GM12878 (cell line): ENCODE data around the gene DYNC2H1. TPM values are rescaled to one million over a fixed set of nuclear protein-coding genes. Genes with fewer than 3 reads are reported as not detected.

Experiments used
- ATAC-seq: fragments of 200-7000 bp; cut with Tn5 transposase; 3 replicates; pipeline ENCODE4 v1.9.1; 2020; ENCODE audit warnings: mild to moderate bottlenecking, moderate library complexity
- BruUV-seq: library from RNA; stranded (reverse); fragments of 400-500 nt; replicated peaks from 2 replicates; lab custom pipeline; 2021; lab: Mats Ljungman, UMichigan
- CTCF ChIA-PET: fragments of 300-600 bp; sonication (Branson Sonifier 250); formaldehyde crosslinking; extraction: SDS; loops from one replicate; lab custom pipeline; 2021; ENCODE audit warnings: inconsistent platforms; lab: Yijun Ruan, JAX
- POLR2A ChIA-PET: fragments of 350-600 bp; formaldehyde crosslinking; extraction: SDS; loops from one replicate; lab custom pipeline; 2021; ENCODE audit warnings: inconsistent platforms; lab: Charles Lee
- RAD21 ChIA-PET: fragments of 300-600 bp; sonication (Branson Sonifier 250); formaldehyde crosslinking; loops from one replicate; lab custom pipeline; 2023; ENCODE audit warnings: antibody characterized with exemption; ENCODE audit not compliant: unreplicated experiment; lab: Charles Lee
- SMC1A ChIA-PET: fragments of 300-600 bp; sonication (Branson Sonifier 250); formaldehyde crosslinking; loops from one replicate; lab custom pipeline; 2023; ENCODE audit not compliant: unreplicated experiment, uncharacterized antibody; lab: Charles Lee
- DNase-seq: peaks from one replicate; pipeline ENCODE4 v3.0.0-alpha.2; 2011; ENCODE audit warnings: low read depth, low spot score
- FAIRE-seq: peaks from 3 replicates; lab custom pipeline; 2011; peaks lifted over from hg19 to GRCh38; lab: Jason Lieb, UNC
- H2AFZ ChIP-seq: 2 replicates; pipeline ENCODE4 v1.6.0; 2011; ENCODE audit warnings: low read depth, low read length, control low read depth; ENCODE audit not compliant: control insufficient read depth
- H3K27ac ChIP-seq: 2 replicates; pipeline ENCODE4 v1.5.1; 2011; ENCODE audit warnings: control low read depth; ENCODE audit not compliant: control insufficient read depth, insufficient read depth
- H3K27me3 ChIP-seq, 2 experiments: replicated peaks in 1 of 2; 2 replicates each; pipeline versions ENCODE4 v1.6.0 to v1.6.1; 2011; ENCODE audit warnings: low read length in 1 of 2; ENCODE audit not compliant: control insufficient read depth in 2 of 2, insufficient read depth in 2 of 2
- H3K36me3 ChIP-seq, 2 experiments: 2 replicates each; pipeline ENCODE4 v1.5.1; 2011; ENCODE audit warnings: low read length in 1 of 2; ENCODE audit not compliant: control insufficient read depth in 2 of 2, insufficient read depth in 2 of 2
- H3K4me1 ChIP-seq: 2 replicates; pipeline ENCODE4 v1.6.1; 2011; ENCODE audit warnings: mild to moderate bottlenecking, low read length, moderate library complexity, mixed read lengths; ENCODE audit not compliant: control insufficient read depth, insufficient read depth
- H3K4me2 ChIP-seq: 2 replicates; pipeline ENCODE4 v1.6.0; 2011; ENCODE audit warnings: control low read depth; ENCODE audit not compliant: control insufficient read depth, insufficient read depth
- H3K4me3 ChIP-seq: fragments of 200-600 bp; sonication (generic); 2 replicates; pipeline ENCODE4 v1.5.1; 2016
- H3K79me2 ChIP-seq: 2 replicates; pipeline ENCODE4 v1.6.0; 2011; ENCODE audit warnings: low read length; ENCODE audit not compliant: control insufficient read depth, insufficient read depth
- H3K9ac ChIP-seq: 2 replicates; pipeline ENCODE4 v1.8.0; 2011; ENCODE audit warnings: low read length, control low read depth, mixed read lengths; ENCODE audit not compliant: control insufficient read depth, insufficient read depth
- H3K9me3 ChIP-seq: replicated peaks from 3 replicates; pipeline ENCODE4 v1.5.1; 2011; ENCODE audit warnings: mild to moderate bottlenecking, low read length; ENCODE audit not compliant: control insufficient read depth, insufficient read depth
- H4K20me1 ChIP-seq: 2 replicates; pipeline ENCODE4 v1.6.0; 2011; ENCODE audit not compliant: control insufficient read depth, insufficient read depth
- BCL11A ChIP-seq: IDR thresholded peaks from 2 replicates; pipeline ENCODE4 v1.6.1; 2011; ENCODE audit warnings: low read depth, low read length
- CBX3 ChIP-seq: fragments of 200-600 bp; sonication (generic); IDR thresholded peaks from 2 replicates; pipeline ENCODE4 v1.6.1; 2016; ENCODE audit warnings: low read depth, borderline replicate concordance
- CHD2 ChIP-seq: IDR thresholded peaks from 2 replicates; pipeline ENCODE4 v1.6.1; 2011; ENCODE audit warnings: low read depth, low read length, improper control_type of control experiment, borderline replicate concordance
- CREM ChIP-seq: IDR thresholded peaks from 2 replicates; pipeline ENCODE4 v1.6.1; 2014; ENCODE audit warnings: antibody characterized with exemption, low read depth
- ESRRA ChIP-seq: IDR thresholded peaks from 2 replicates; pipeline ENCODE4 v1.6.1; 2012; ENCODE audit warnings: mild to moderate bottlenecking, low read length, improper control_type of control experiment
- LARP7 ChIP-seq: fragments of 450-650 bp; IDR thresholded peaks from 2 replicates; pipeline ENCODE4 v1.6.1; 2017; ENCODE audit warnings: mild to moderate bottlenecking
- POLR2AphosphoS2 ChIP-seq: IDR thresholded peaks from 2 replicates; pipeline ENCODE4 v1.6.1; 2011; ENCODE audit warnings: low read depth, mild to moderate bottlenecking, low read length, improper control_type of control experiment, moderate library complexity
- TARDBP ChIP-seq: IDR thresholded peaks from 2 replicates; pipeline ENCODE4 v1.6.1; 2016; ENCODE audit warnings: borderline replicate concordance
- WGBS: methylation state at CpG from one replicate; pipeline ENCODE4 v1.1.6; 2016; ENCODE audit warnings: low lambda C conversion rate; ENCODE audit not compliant: insufficient replicate concordance, insufficient coverage; ENCODE audit errors: missing lambda C conversion rate; 5-methylcytosine and 5-hydroxymethylcytosine counted together
- in situ Hi-C: fragments of 300-500 bp; cut with MboI; formaldehyde crosslinking; loops from 9 replicates; pipeline ENCODE4 v1.14.3; 2018; ENCODE audit warnings: mixed read lengths
- intact Hi-C: fragments of 100-400 bp; cut with micrococcal nuclease; formaldehyde crosslinking; loops from one replicate; pipeline ENCODE4 v1.14.2; 2022; ENCODE audit not compliant: unreplicated experiment
- polyA plus RNA-seq, 11 experiments: library from polyadenylated mRNA; depleted of rRNA in 4 of 11; unstranded in 6 of 11; stranded (reverse) in 5 of 11; fragments of >200 nt; fragmentation: Nextera tagmentation in 4 of 11; fragmentation: Illumina TruSeq in 1 of 11; extraction: Ambion mirVana in 4 of 11; extraction: Trizol in 1 of 11; gene quantifications; 1 replicate in 1 of 11; 2 replicates in 10 of 11; pipeline versions ENCODE4 v1.2.1 to v1.2.3, GENCODE V29; 2011 to 2016; ENCODE audit warnings: inconsistent platforms in 2 of 11, missing spikeins in 2 of 11, low read depth in 1 of 11
- total RNA-seq, 4 experiments: library from RNA; depleted of rRNA in 3 of 4; stranded (reverse); fragments of >200 nt in 3 of 4; fragmentation: Illumina TruSeq in 1 of 4; extraction: Trizol in 1 of 4; gene quantifications; 2 replicates each; pipeline versions ENCODE4 v1.2.1 to v1.2.3, GENCODE V29; 2013 to 2021
- TF ChIP-seq, protein P1 (sequence below): fragments of 150-350 bp; IDR thresholded peaks from 2 replicates; pipeline ENCODE4 v1.6.1; 2016; ENCODE audit warnings: low read depth, low read length
- TF ChIP-seq, protein P2 (sequence below): fragments of 450-650 bp; IDR thresholded peaks from 2 replicates; pipeline ENCODE4 v1.6.1; 2017; ENCODE audit warnings: mild to moderate bottlenecking, moderate library complexity
- TF ChIP-seq, protein P3 (sequence below): fragments of 450-650 bp; IDR thresholded peaks from 2 replicates; pipeline ENCODE4 v1.6.1; 2017; ENCODE audit warnings: mild to moderate bottlenecking, low read depth, inconsistent platforms; ENCODE audit not compliant: poor library complexity, severe bottlenecking

DYNC2H1 gene
- total and polyA plus RNA-seq, 10 of the 15 experiments (the other 5 are each of a cell fraction or from before 2014, with no cell fraction given), result 0.12 to 3.9 (median 0.23) TPM; not detected in 2

DNA sequence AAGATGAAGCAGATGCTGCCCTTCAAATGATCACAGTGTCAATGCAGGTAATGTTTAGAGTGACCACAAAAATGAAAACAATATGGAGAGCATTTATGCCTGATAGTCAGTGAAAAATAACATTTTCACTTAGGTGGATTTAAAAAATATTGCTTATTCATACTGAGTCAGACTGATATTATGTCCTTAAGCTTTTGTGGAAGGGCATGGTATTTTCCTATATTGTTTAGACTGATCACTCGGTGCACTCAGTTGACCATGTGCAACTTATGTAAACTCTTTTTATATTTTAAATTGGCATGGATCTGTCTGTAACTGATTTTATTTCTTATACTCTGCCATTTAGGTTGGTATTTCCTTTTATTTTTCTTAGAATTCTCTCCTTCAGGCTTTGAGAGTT lies 106.6 kb downstream of the DYNC2H1 start:
- 93% methylated on average over 1 of the region's 1 CpG for WGBS
- ChIA-PET RAD21 (no interaction called here), POLR2A (no interaction called here), CTCF (no interaction called here), SMC1A (interaction anchor here (1.2 kb wide), 1 partner anchor 8 kb away, joined by 3 read pairs; no protein-coding TSS in a partner anchor)
- no peak for TF ChIP-seq TARDBP
- no peak for TF ChIP-seq POLR2AphosphoS2
- TF ChIP-seq, protein P1, sequence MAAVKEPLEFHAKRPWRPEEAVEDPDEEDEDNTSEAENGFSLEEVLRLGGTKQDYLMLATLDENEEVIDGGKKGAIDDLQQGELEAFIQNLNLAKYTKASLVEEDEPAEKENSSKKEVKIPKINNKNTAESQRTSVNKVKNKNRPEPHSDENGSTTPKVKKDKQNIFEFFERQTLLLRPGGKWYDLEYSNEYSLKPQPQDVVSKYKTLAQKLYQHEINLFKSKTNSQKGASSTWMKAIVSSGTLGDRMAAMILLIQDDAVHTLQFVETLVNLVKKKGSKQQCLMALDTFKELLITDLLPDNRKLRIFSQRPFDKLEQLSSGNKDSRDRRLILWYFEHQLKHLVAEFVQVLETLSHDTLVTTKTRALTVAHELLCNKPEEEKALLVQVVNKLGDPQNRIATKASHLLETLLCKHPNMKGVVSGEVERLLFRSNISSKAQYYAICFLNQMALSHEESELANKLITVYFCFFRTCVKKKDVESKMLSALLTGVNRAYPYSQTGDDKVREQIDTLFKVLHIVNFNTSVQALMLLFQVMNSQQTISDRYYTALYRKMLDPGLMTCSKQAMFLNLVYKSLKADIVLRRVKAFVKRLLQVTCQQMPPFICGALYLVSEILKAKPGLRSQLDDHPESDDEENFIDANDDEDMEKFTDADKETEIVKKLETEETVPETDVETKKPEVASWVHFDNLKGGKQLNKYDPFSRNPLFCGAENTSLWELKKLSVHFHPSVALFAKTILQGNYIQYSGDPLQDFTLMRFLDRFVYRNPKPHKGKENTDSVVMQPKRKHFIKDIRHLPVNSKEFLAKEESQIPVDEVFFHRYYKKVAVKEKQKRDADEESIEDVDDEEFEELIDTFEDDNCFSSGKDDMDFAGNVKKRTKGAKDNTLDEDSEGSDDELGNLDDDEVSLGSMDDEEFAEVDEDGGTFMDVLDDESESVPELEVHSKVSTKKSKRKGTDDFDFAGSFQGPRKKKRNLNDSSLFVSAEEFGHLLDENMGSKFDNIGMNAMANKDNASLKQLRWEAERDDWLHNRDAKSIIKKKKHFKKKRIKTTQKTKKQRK, result no peak
- TF ChIP-seq CHD2, result no peak
- no peak for TF ChIP-seq CREM
- TF ChIP-seq, protein P2, sequence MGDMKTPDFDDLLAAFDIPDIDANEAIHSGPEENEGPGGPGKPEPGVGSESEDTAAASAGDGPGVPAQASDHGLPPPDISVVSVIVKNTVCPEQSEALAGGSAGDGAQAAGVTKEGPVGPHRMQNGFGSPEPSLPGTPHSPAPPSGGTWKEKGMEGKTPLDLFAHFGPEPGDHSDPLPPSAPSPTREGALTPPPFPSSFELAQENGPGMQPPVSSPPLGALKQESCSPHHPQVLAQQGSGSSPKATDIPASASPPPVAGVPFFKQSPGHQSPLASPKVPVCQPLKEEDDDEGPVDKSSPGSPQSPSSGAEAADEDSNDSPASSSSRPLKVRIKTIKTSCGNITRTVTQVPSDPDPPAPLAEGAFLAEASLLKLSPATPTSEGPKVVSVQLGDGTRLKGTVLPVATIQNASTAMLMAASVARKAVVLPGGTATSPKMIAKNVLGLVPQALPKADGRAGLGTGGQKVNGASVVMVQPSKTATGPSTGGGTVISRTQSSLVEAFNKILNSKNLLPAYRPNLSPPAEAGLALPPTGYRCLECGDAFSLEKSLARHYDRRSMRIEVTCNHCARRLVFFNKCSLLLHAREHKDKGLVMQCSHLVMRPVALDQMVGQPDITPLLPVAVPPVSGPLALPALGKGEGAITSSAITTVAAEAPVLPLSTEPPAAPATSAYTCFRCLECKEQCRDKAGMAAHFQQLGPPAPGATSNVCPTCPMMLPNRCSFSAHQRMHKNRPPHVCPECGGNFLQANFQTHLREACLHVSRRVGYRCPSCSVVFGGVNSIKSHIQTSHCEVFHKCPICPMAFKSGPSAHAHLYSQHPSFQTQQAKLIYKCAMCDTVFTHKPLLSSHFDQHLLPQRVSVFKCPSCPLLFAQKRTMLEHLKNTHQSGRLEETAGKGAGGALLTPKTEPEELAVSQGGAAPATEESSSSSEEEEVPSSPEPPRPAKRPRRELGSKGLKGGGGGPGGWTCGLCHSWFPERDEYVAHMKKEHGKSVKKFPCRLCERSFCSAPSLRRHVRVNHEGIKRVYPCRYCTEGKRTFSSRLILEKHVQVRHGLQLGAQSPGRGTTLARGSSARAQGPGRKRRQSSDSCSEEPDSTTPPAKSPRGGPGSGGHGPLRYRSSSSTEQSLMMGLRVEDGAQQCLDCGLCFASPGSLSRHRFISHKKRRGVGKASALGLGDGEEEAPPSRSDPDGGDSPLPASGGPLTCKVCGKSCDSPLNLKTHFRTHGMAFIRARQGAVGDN, result no peak
- TF ChIP-seq ESRRA, result no peak
- no peak for TF ChIP-seq BCL11A
- TF ChIP-seq, protein P3, sequence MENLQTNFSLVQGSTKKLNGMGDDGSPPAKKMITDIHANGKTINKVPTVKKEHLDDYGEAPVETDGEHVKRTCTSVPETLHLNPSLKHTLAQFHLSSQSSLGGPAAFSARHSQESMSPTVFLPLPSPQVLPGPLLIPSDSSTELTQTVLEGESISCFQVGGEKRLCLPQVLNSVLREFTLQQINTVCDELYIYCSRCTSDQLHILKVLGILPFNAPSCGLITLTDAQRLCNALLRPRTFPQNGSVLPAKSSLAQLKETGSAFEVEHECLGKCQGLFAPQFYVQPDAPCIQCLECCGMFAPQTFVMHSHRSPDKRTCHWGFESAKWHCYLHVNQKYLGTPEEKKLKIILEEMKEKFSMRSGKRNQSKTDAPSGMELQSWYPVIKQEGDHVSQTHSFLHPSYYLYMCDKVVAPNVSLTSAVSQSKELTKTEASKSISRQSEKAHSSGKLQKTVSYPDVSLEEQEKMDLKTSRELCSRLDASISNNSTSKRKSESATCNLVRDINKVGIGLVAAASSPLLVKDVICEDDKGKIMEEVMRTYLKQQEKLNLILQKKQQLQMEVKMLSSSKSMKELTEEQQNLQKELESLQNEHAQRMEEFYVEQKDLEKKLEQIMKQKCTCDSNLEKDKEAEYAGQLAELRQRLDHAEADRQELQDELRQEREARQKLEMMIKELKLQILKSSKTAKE, result no peak
- TF ChIP-seq LARP7, result no peak
- no peak for TF ChIP-seq CBX3
- H3K4me1 ChIP-seq, result no peaks in the 10 kb centered on the region
- BruUV-seq, result no TSS peak
- no peak overlapping the region for H3K9ac ChIP-seq
- in situ Hi-C loops, result no loop called here
- H3K4me2 ChIP-seq, result no peak overlapping the region
- no peak for FAIRE-seq
- no peaks in the 10 kb centered on the region for H3K36me3 ChIP-seq
- no peak for ATAC-seq
- no peaks in the 10 kb centered on the region for H3K79me2 ChIP-seq
- no peaks in the 10 kb centered on the region for H3K9me3 ChIP-seq
- no peak overlapping the region for H3K4me3 ChIP-seq
- no peak overlapping the region for H3K27ac ChIP-seq
- H4K20me1 ChIP-seq, result no peaks in the 10 kb centered on the region
- H2AFZ ChIP-seq, result no peak overlapping the region
- intact Hi-C loops, result no loop called here
- no peaks in the 10 kb centered on the region for H3K27me3 ChIP-seq
- DNase-seq, result no peak
